COR-L47 (cell line): ENCODE measurements around the gene SNX24.
"Not testable (repeated sequence)": the region's sequence is repeated elsewhere in the genome, so short reads cannot be mapped to it uniquely, and the experiment has no call there.

Source experiments
- DNase-seq: peaks from one replicate; lab custom pipeline; 2025; lab: John Stamatoyannopoulos, UW

Gene SNX24

GRCh38 chr5:122845229-122846050 lies at the start of gene SNX24:
TSS of gene SNX24 (plus strand) at chr5:122845613. CDS start at chr5:122845634, 21 bp downstream.
- DNase-seq: peak; percentile 77

- no peak for DNase-seq
Observed at GRCh38 chr5:122805481-122805880, 39.9 kb upstream of the SNX24 start.

GRCh38 chr5:122810405-122810804 lies 35.0 kb upstream of the SNX24 start:
- DNase-seq: no peak

GRCh38 chr5:122815218-122815767 lies 30.1 kb upstream of the SNX24 start:
- no peak for DNase-seq

- DNase-seq: no peak
Observed at GRCh38 chr5:122816756-122817155, 28.7 kb upstream of the SNX24 start.

- DNase-seq: no peak
Observed at GRCh38 chr5:122831984-122832383, 13.4 kb upstream of the SNX24 start.

GRCh38 chr5:122835681-122836080 lies 9.7 kb upstream of the SNX24 start:
- DNase-seq: no peak

- DNase-seq: no peak
Observed at GRCh38 chr5:122836947-122837346, 8.5 kb upstream of the SNX24 start.

- DNase-seq: no peak
Observed at GRCh38 chr5:122839731-122840130, 5.7 kb upstream of the SNX24 start.

- no peak for DNase-seq
Observed at GRCh38 chr5:122842016-122842580, 3.3 kb upstream of the SNX24 start.

GRCh38 chr5:122844136-122844909 lies 1.1 kb upstream of the SNX24 start:
- DNase-seq: no peak

- no peak for DNase-seq
Observed at GRCh38 chr5:122844910-122845228, 544 bp upstream of the SNX24 start.

GRCh38 chr5:122846051-122846550 lies 688 bp downstream of the SNX24 start:
- no peak for DNase-seq

GRCh38 chr5:122847687-122848081 lies 2.3 kb downstream of the SNX24 start:
- no peak for DNase-seq

GRCh38 chr5:122849771-122850170 lies 4.4 kb downstream of the SNX24 start:
- DNase-seq: no peak

- DNase-seq: not testable (repeated sequence)
Observed at GRCh38 chr5:122857538-122857937, 12.1 kb downstream of the SNX24 start.

- DNase-seq: peak; percentile 43
Observed at GRCh38 chr5:122858451-122858850, 13.0 kb downstream of the SNX24 start.

- DNase-seq: no peak
Observed at GRCh38 chr5:122863240-122863639, 17.8 kb downstream of the SNX24 start.

- no peak for DNase-seq
Observed at GRCh38 chr5:122863721-122864120, 18.3 kb downstream of the SNX24 start.

GRCh38 chr5:122864400-122864799 lies 19.0 kb downstream of the SNX24 start:
- no peak for DNase-seq

GRCh38 chr5:122864842-122865241 lies 19.4 kb downstream of the SNX24 start:
- DNase-seq: no peak

GRCh38 chr5:122870219-122870856 lies 24.9 kb downstream of the SNX24 start:
- no peak for DNase-seq
